ENCODE data around the gene GHRHR.

The GHRHR gene

GRCh38 chr7:30928254-30928872 lies 35.4 kb upstream of the GHRHR start:
- no peak for DNase-seq (ENCODE audit: low read depth in 2 of 2)

GRCh38 chr7:30929686-30930085 lies 34.1 kb upstream of the GHRHR start:
- DNase-seq (ENCODE audit: low read depth in 2 of 2): no peak

- no peak for DNase-seq (ENCODE audit: low read depth in 2 of 2)
Measured at GRCh38 chr7:30930621-30931020, 33.1 kb upstream of the GHRHR start.

- peak in 1 of 2 experiments; percentile 17 for DNase-seq (ENCODE audit: low read depth in 2 of 2)
Measured at GRCh38 chr7:30931161-30931928, 32.4 kb upstream of the GHRHR start.

- no peak for DNase-seq (ENCODE audit: low read depth in 2 of 2)
Measured at GRCh38 chr7:30931929-30932540, 31.7 kb upstream of the GHRHR start.

GRCh38 chr7:30932562-30932961 lies 31.2 kb upstream of the GHRHR start:
- DNase-seq (ENCODE audit: low read depth in 2 of 2): no peak

GRCh38 chr7:30933124-30933974 lies 30.4 kb upstream of the GHRHR start:
- DNase-seq (ENCODE audit: low read depth in 2 of 2): no peak

GRCh38 chr7:30934225-30934624 lies 29.5 kb upstream of the GHRHR start:
- DNase-seq (ENCODE audit: low read depth in 2 of 2): no peak

GRCh38 chr7:30934732-30935568 lies 28.8 kb upstream of the GHRHR start:
- DNase-seq (ENCODE audit: low read depth in 2 of 2): no peak

GRCh38 chr7:30935569-30935877 lies 28.2 kb upstream of the GHRHR start:
- no peak for DNase-seq (ENCODE audit: low read depth in 2 of 2)

- DNase-seq (ENCODE audit: low read depth in 2 of 2): no peak
Measured at GRCh38 chr7:30936650-30937245, 27.0 kb upstream of the GHRHR start.

GRCh38 chr7:30937416-30937815 lies 26.3 kb upstream of the GHRHR start:
- DNase-seq (ENCODE audit: low read depth in 2 of 2): no peak

GRCh38 chr7:30938435-30939316 lies 25.1 kb upstream of the GHRHR start:
- DNase-seq (ENCODE audit: low read depth in 2 of 2): no peak

GRCh38 chr7:30941582-30942323 lies 22.0 kb upstream of the GHRHR start:
- DNase-seq (ENCODE audit: low read depth in 2 of 2): no peak

- no peak for DNase-seq (ENCODE audit: low read depth in 2 of 2)
Measured at GRCh38 chr7:30950197-30950596, 13.6 kb upstream of the GHRHR start.

- DNase-seq (ENCODE audit: low read depth in 2 of 2): no peak
Measured at GRCh38 chr7:30954914-30955313, 8.8 kb upstream of the GHRHR start.

GRCh38 chr7:30956704-30957103 lies 7.0 kb upstream of the GHRHR start:
- no peak for DNase-seq (ENCODE audit: low read depth in 2 of 2)

- DNase-seq (ENCODE audit: low read depth in 2 of 2): no peak
Measured at GRCh38 chr7:30965372-30965771, 1.6 kb downstream of the GHRHR start.

GRCh38 chr7:30965883-30966282 lies 2.1 kb downstream of the GHRHR start:
- no peak for DNase-seq (ENCODE audit: low read depth in 2 of 2)

Measured in fibroblast of skin of left biceps (primary cell).